Measurements from ENCODE around the gene PIGS. TPM values are rescaled to one million over a fixed set of nuclear protein-coding genes. Genes with fewer than 3 reads are reported as not detected.

Gene PIGS
- total and polyA plus RNA-seq, 2 of the 4 experiments (the other 2 are of a cell fraction), result 28.7 to 78.9 TPM

GRCh38 chr17:28553000-28553505 lies 18.3 kb downstream of the PIGS start:
- Histone ChIP-seq H3K27ac (ENCODE audit: insufficient read depth, low read length) (no peak overlapping the region), H3K4ac (ENCODE audit: low read depth, low read length) (peak overlapping the region; percentile 38; the same call in 1 of the 2 replicates), H3K9me3 (ENCODE audit: control insufficient read depth, insufficient read depth, low read length) (no peaks in the 10 kb centered on the region), H2BK120ac (ENCODE audit: low read depth, low read length) (no peak overlapping the region), H3K4me2 (ENCODE audit: low read depth, low read length) (peak overlapping the region; percentile 85), H4K5ac (ENCODE audit: low read depth, low read length) (no peak overlapping the region), H4K91ac (ENCODE audit: insufficient read depth, low read depth, low read length) (no peak overlapping the region), H2AK5ac (ENCODE audit: low read depth, low read length) (peak overlapping the region; percentile 54; the same call in 1 of the 2 replicates), H3K27me3 (ENCODE audit: control insufficient read depth, insufficient read depth, low read length) (no peaks in the 10 kb centered on the region), H2AFZ (replicated peaks; ENCODE audit: low read length, poor library complexity) (peak overlapping the region; percentile 88), H2BK20ac (ENCODE audit: low read depth, low read length) (no peak overlapping the region), H3K4me3 (ENCODE audit: insufficient read depth, low read depth, low read length) (no peak overlapping the region), H3K79me1 (ENCODE audit: low read depth in 1 of 2, low read length in 2 of 2) (peaks cover 14 to 27% of the 10 kb centered on the region in 2 experiments), H4K8ac (ENCODE audit: low read depth in 2 of 2, low read length in 2 of 2) (peak overlapping the region; percentile 9 to 69; a peak in 1 of 4 replicates), H3K4me1 (ENCODE audit: control insufficient read depth, insufficient read depth, low read length) (peaks cover 6% of the 10 kb centered on the region), H2BK5ac (ENCODE audit: low read depth, low read length, poor library complexity, severe bottlenecking) (no peak overlapping the region), H3K9me1 (ENCODE audit: insufficient read depth, low read length) (peaks cover 10% of the 10 kb centered on the region; the same call in 1 of the 2 replicates), H3K23ac (ENCODE audit: low read depth, low read length) (no peak overlapping the region; the same call in 1 of the 2 replicates), H2AK9ac (replicated peaks; ENCODE audit: low read depth, low read length, poor library complexity) (no peak overlapping the region), H3K36me3 (ENCODE audit: control insufficient read depth, insufficient read depth, low read length) (peaks cover 30% of the 10 kb centered on the region), H4K20me1 (ENCODE audit: insufficient read depth, low read length) (peaks cover 13% of the 10 kb centered on the region), H3K56ac (ENCODE audit: extremely low read depth, insufficient read depth, low read length) (no peak overlapping the region), H3K9ac (ENCODE audit: low read depth, low read length) (no peak overlapping the region), H3K18ac (ENCODE audit: low read depth, low read length) (no peak overlapping the region), H3K14ac (replicated peaks; ENCODE audit: low read depth, low read length) (peak overlapping the region; percentile 74), H2BK15ac (ENCODE audit: low read depth, low read length) (no peak overlapping the region)
- 80% methylated on average over 1 of the region's 5 CpGs; no CpG with 5 or more reads in 1 of the 2 experiments for WGBS, 2 experiments (ENCODE audit: extremely low coverage in 2 of 2, insufficient read length in 1 of 2)
- ATAC-seq (ENCODE audit: low read depth) (no peak), DNase-seq (no peak)
- ChIA-PET CTCF (interaction anchor here (0.5 to 0.8 kb wide), 2 partner anchors 19 to 119 kb away, joined by 3 to 5 read pairs; partner anchors contain the start of gene PIGS), POLR2A (ENCODE audit: unreplicated experiment) (no interaction called here)
- TF ChIP-seq SMC3 (IDR thresholded peaks at IDR 0.05; ENCODE audit: low read depth, low read length) (no peak), RCOR1 (IDR thresholded peaks at IDR 0.05; ENCODE audit: insufficient replicate concordance, low read length) (no peak), CHD1 (IDR thresholded peaks at IDR 0.05; ENCODE audit: low read depth, low read length) (no peak), MAZ (IDR thresholded peaks at IDR 0.05; ENCODE audit: borderline replicate concordance, low read depth, low read length) (no peak), POLR2A (IDR thresholded peaks at IDR 0.05; ENCODE audit: low read depth, low read length) (no peak), CTCF (conservative IDR thresholded peaks at IDR 0.05; ENCODE audit: low read depth, low read length) (no peak), ELK1 (IDR thresholded peaks at IDR 0.05; ENCODE audit: borderline replicate concordance, low read depth, low read length) (no peak), BHLHE40 (IDR thresholded peaks at IDR 0.05; ENCODE audit: low read depth, low read length) (no peak), CEBPB (IDR thresholded peaks at IDR 0.05; ENCODE audit: low read depth, low read length) (no peak), NFE2L2 (IDR thresholded peaks at IDR 0.05; ENCODE audit: low read depth, low read length) (no peak), USF2 (IDR thresholded peaks at IDR 0.05; ENCODE audit: low read depth, low read length) (no peak), RFX5 (IDR thresholded peaks at IDR 0.05; ENCODE audit: low read depth, low read length) (no peak), MXI1 (IDR thresholded peaks at IDR 0.05; ENCODE audit: borderline replicate concordance, low read depth, low read length) (no peak), RAD21 (IDR thresholded peaks at IDR 0.05; ENCODE audit: low read length) (no peak)
- intact Hi-C loops (cut with micrococcal nuclease) (no loop called here), dilution Hi-C loops (cut with HindIII; ENCODE audit: low sequenced_read_pairs, unreplicated experiment) (no loop called here), in situ Hi-C loops (cut with MboI; ENCODE audit: low sequenced_read_pairs) (no loop called here)
- BruUV-seq (replicated peaks), result no TSS peak

All from IMR-90 (cell line).